Kidney (tissue), 14 donors: ENCODE data around the gene PCDHGA12. TPM values are rescaled to one million over a fixed set of nuclear protein-coding genes. Genes with fewer than 3 reads are reported as not detected.

Experiments
- DNase-seq, 5 donors: peaks; one replicate each; pipeline ENCODE4 v3.0.0-alpha.2; 2013 to 2020
- FAIRE-seq: peaks from 2 replicates; lab custom pipeline; 2012; peaks lifted over from hg19 to GRCh38; lab: Jason Lieb, UNC
- H3K27ac ChIP-seq, 2 donors: one replicate each; pipeline ENCODE4 v1.7.0; 2013; ENCODE audit warnings: low read depth in 2 of 2, low read length in 2 of 2, inconsistent platforms in 1 of 2
- H3K27me3 ChIP-seq: one replicate; pipeline ENCODE4 v1.7.1; 2013; ENCODE audit warnings: low read length, inconsistent platforms; ENCODE audit not compliant: control insufficient read depth, insufficient read depth
- H3K36me3 ChIP-seq, 3 donors: one replicate each; pipeline versions ENCODE4 v1.7.0 to v1.7.1; 2013; ENCODE audit warnings: low read length in 3 of 3, control low read depth in 1 of 3, inconsistent platforms in 1 of 3; ENCODE audit not compliant: insufficient read depth in 3 of 3, control insufficient read depth in 2 of 3
- H3K4me1 ChIP-seq, 3 donors: one replicate each; pipeline versions ENCODE4 v1.7.0 to v1.7.1; 2013; ENCODE audit warnings: low read length in 3 of 3, inconsistent platforms in 1 of 3, low read depth in 1 of 3; ENCODE audit not compliant: control insufficient read depth in 2 of 3, insufficient read depth in 2 of 3
- H3K4me3 ChIP-seq, 3 donors: one replicate each; pipeline versions ENCODE4 v1.7.0 to v1.8.1; 2013; ENCODE audit warnings: low read length in 3 of 3, control low read depth in 1 of 3, inconsistent platforms in 1 of 3
- H3K9ac ChIP-seq, 3 donors: one replicate each; pipeline versions ENCODE4 v1.7.0 to v1.7.1; 2013; ENCODE audit warnings: low read length in 3 of 3, control low read depth in 1 of 3, inconsistent platforms in 1 of 3
- H3K9me3 ChIP-seq, 3 donors: one replicate each; pipeline versions ENCODE4 v1.7.0 to v1.7.1; 2013; ENCODE audit warnings: low read length in 3 of 3, control low read depth in 1 of 3, inconsistent platforms in 1 of 3; ENCODE audit not compliant: control insufficient read depth in 2 of 3, insufficient read depth in 1 of 3
- intact Hi-C: fragments of 100-400 bp; cut with DNase I; formaldehyde crosslinking; loops from one replicate; pipeline ENCODE4 v1.11.1; 2022
- polyA plus RNA-seq: library from polyadenylated mRNA; stranded (reverse); fragments of 350-450 nt; fragmentation: Illumina TruSeq; extraction: RNeasy Lipid Tissue Mini Kit (QIAGEN cat#74804); gene quantifications from one replicate; pipeline ENCODE4 v1.2.3, GENCODE V29; 2014; ENCODE audit warnings: low read depth, low replicate concordance; ENCODE audit not compliant: insufficient read depth
- total RNA-seq: library from RNA; stranded (reverse); fragmentation: NEBNext Ultra II Directional; extraction: Animal tissue kit (Norgen Biotek cat#: 25700); gene quantifications from one replicate; pipeline ENCODE4 v1.2.1, GENCODE V29; 2021
- TF ChIP-seq, protein P1 (sequence below): IDR thresholded peaks from 3 replicates; pipeline ENCODE4 v1.5.1; 2012; ENCODE audit warnings: mild to moderate bottlenecking, moderate library complexity, borderline replicate concordance; ENCODE audit not compliant: insufficient read depth; ENCODE audit errors: extremely low read depth
- donor health status: control.
- donor health status: control.
- donor health status: control.
- donor health status: control.
- donor health status: control.
- donor health status: DM: yes; HTN: yes; CAD: no.
- donor health status: Normal renal cell carcinoma (clear cell type).

The PCDHGA12 gene
- total and polyA plus RNA-seq, 2 donors from 2014 or later = 0.24 to 4.0 TPM

- H3K27ac ChIP-seq = no peak overlapping the region
- no peaks in the 10 kb centered on the region for H3K27me3 ChIP-seq
- H3K9ac ChIP-seq = no peak overlapping the region
- intact Hi-C loops = no loop called here
- DNase-seq = no peak
- H3K9me3 ChIP-seq = peaks cover 3 to 31% (median 11%) of the 10 kb centered on the region in 3 donors
- H3K36me3 ChIP-seq = no peaks in the 10 kb centered on the region
- no peaks in the 10 kb centered on the region for H3K4me1 ChIP-seq
- no peak for FAIRE-seq
- TF ChIP-seq, protein P1, sequence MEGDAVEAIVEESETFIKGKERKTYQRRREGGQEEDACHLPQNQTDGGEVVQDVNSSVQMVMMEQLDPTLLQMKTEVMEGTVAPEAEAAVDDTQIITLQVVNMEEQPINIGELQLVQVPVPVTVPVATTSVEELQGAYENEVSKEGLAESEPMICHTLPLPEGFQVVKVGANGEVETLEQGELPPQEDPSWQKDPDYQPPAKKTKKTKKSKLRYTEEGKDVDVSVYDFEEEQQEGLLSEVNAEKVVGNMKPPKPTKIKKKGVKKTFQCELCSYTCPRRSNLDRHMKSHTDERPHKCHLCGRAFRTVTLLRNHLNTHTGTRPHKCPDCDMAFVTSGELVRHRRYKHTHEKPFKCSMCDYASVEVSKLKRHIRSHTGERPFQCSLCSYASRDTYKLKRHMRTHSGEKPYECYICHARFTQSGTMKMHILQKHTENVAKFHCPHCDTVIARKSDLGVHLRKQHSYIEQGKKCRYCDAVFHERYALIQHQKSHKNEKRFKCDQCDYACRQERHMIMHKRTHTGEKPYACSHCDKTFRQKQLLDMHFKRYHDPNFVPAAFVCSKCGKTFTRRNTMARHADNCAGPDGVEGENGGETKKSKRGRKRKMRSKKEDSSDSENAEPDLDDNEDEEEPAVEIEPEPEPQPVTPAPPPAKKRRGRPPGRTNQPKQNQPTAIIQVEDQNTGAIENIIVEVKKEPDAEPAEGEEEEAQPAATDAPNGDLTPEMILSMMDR = no peak
- H3K4me3 ChIP-seq = no peak overlapping the region
These were observed 10.0 kb downstream of the PCDHGA12 start for GRCh38 chr5:141440341-141440740.

GRCh38 chr5:141441571-141442170, 11.4 kb downstream of the PCDHGA12 start:
- Histone ChIP-seq H3K4me3 (no peak overlapping the region), H3K4me1 (no peaks in the 10 kb centered on the region), H3K9me3 (peaks cover 3 to 23% (median 5%) of the 10 kb centered on the region in 3 donors), H3K36me3 (no peaks in the 10 kb centered on the region), H3K27me3 (no peaks in the 10 kb centered on the region), H3K9ac (no peak overlapping the region), H3K27ac (no peak overlapping the region)
- FAIRE-seq (no peak), DNase-seq (no peak)
- intact Hi-C loops = no loop called here
- TF ChIP-seq, protein P1 = no peak

DNA sequence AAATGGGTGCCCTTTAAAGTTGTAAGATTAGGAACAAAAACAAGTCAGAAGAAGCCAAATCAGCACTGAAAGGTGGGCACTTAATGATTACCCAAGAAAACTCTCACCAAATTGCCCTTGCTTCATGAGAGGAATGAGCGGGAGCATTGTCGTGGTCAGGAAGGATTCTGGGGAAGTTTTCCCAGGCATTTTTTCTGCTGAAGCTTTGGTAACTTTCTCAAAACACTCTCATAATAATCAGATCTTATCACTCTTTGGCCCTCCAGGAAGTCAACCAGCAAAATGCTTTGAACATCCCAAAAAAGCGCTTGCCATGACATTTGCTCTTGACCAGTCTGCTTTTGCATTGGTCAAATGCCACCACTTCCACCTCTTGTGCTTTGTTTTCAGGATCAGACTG, 35.0 kb downstream of the PCDHGA12 start:
- TF ChIP-seq, protein P1 = no peak
- intact Hi-C loops = no loop called here
- Histone ChIP-seq H3K27ac (no peak overlapping the region), H3K4me3 (no peak overlapping the region), H3K4me1 (no peaks in the 10 kb centered on the region), H3K36me3 (no peaks in the 10 kb centered on the region), H3K9ac (no peak overlapping the region), H3K9me3 (no peaks in the 10 kb centered on the region), H3K27me3 (no peaks in the 10 kb centered on the region)
- no peak for FAIRE-seq
- no peak for DNase-seq
